Liver (tissue), 3 donors: ENCODE results near the gene KCNQ1.

Experiments used
- CTCF ChIP-seq: fragments of 150-350 bp; IDR thresholded peaks from 2 replicates; pipeline ENCODE4 v1.5.1; 2017; ENCODE audit warnings: improper control_type of control experiment, low read depth, low read length; ENCODE audit not compliant: missing input control
- EGR1 ChIP-seq, 2 donors: IDR thresholded peaks; 2 replicates each; pipeline ENCODE4 v1.6.1; 2016 to 2018; ENCODE audit warnings: antibody characterized with exemption in 2 of 2, low read depth in 2 of 2
- FOXA1 ChIP-seq: IDR thresholded peaks from 2 replicates; pipeline ENCODE4 v1.6.1; 2016; ENCODE audit warnings: antibody characterized with exemption
- GABPA ChIP-seq, 2 donors: IDR thresholded peaks in 1 of 2; conservative IDR thresholded peaks in 1 of 2; 2 replicates each; pipeline ENCODE4 v1.6.1; 2016; ENCODE audit warnings: antibody characterized with exemption in 2 of 2, mild to moderate bottlenecking in 1 of 2, moderate library complexity in 1 of 2
- HNF4A ChIP-seq, 2 donors: conservative IDR thresholded peaks; 2 replicates each; pipeline ENCODE4 v1.6.1; 2016; ENCODE audit warnings: antibody characterized with exemption in 2 of 2, mild to moderate bottlenecking in 2 of 2
- JUND ChIP-seq, 2 donors: IDR thresholded peaks; 2 replicates each; pipeline ENCODE4 v1.6.1; 2016; ENCODE audit warnings: antibody characterized with exemption in 2 of 2
- NR2F2 ChIP-seq: IDR thresholded peaks from 2 replicates; pipeline ENCODE4 v1.6.1; 2016; ENCODE audit warnings: antibody characterized with exemption
- RAD21 ChIP-seq, 2 donors: IDR thresholded peaks; 2 replicates each; pipeline ENCODE4 v1.6.1; 2016; ENCODE audit warnings: antibody characterized with exemption in 2 of 2, mild to moderate bottlenecking in 2 of 2
- RXRA ChIP-seq, 2 donors: IDR thresholded peaks; 2 replicates each; pipeline ENCODE4 v1.6.1; 2017 to 2018; ENCODE audit warnings: antibody characterized with exemption in 2 of 2, mild to moderate bottlenecking in 1 of 2
- TAF1 ChIP-seq: conservative IDR thresholded peaks from 2 replicates; pipeline ENCODE4 v1.6.1; 2016; ENCODE audit warnings: antibody characterized with exemption, mild to moderate bottlenecking
- TF ChIP-seq, protein P1 (sequence below): IDR thresholded peaks from 2 replicates; pipeline ENCODE4 v1.6.1; 2016; ENCODE audit warnings: antibody characterized with exemption
- TF ChIP-seq, protein P2 (sequence below): IDR thresholded peaks from 2 replicates; pipeline ENCODE4 v1.6.1; 2016; ENCODE audit warnings: antibody characterized with exemption
- donor health status: healthy.
- donor health status: healthy.

- TF ChIP-seq CTCF = no peak
- TF ChIP-seq, protein P1, sequence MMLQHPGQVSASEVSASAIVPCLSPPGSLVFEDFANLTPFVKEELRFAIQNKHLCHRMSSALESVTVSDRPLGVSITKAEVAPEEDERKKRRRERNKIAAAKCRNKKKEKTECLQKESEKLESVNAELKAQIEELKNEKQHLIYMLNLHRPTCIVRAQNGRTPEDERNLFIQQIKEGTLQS = no peak
- TF ChIP-seq TAF1 = no peak
- TF ChIP-seq RXRA (IDR thresholded peaks at IDR 0.05) = no peak
- TF ChIP-seq EGR1 (IDR thresholded peaks at IDR 0.05; ENCODE audit: low read depth in 2 of 2) = no peak
- TF ChIP-seq RAD21 (IDR thresholded peaks at IDR 0.05) = no peak
- TF ChIP-seq GABPA (IDR thresholded peaks at IDR 0.05 in 1 of 2, conservative IDR thresholded peaks at IDR 0.05 in 1 of 2) = no peak
- TF ChIP-seq FOXA1 = no peak
- TF ChIP-seq JUND (IDR thresholded peaks at IDR 0.05) = no peak
- TF ChIP-seq HNF4A (conservative IDR thresholded peaks at IDR 0.05) = no peak
- TF ChIP-seq, protein P2, sequence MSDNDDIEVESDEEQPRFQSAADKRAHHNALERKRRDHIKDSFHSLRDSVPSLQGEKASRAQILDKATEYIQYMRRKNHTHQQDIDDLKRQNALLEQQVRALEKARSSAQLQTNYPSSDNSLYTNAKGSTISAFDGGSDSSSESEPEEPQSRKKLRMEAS = no peak
- no peak for TF ChIP-seq NR2F2
Measured at GRCh38 chr11:2573240-2574042, 128.6 kb downstream of the KCNQ1 start.
